Kidney (tissue), 14 donors: ENCODE data around the gene CAMK2A. TPM values are rescaled to one million over a fixed set of nuclear protein-coding genes. Genes with fewer than 3 reads are reported as not detected.

Experiments used
- DNase-seq, 5 donors: peaks; one replicate each; pipeline ENCODE4 v3.0.0-alpha.2; 2013 to 2020
- FAIRE-seq: peaks from 2 replicates; lab custom pipeline; 2012; peaks lifted over from hg19 to GRCh38; lab: Jason Lieb, UNC
- H3K27ac ChIP-seq, 2 donors: one replicate each; pipeline ENCODE4 v1.7.0; 2013; ENCODE audit warnings: low read depth in 2 of 2, low read length in 2 of 2, inconsistent platforms in 1 of 2
- H3K27me3 ChIP-seq: one replicate; pipeline ENCODE4 v1.7.1; 2013; ENCODE audit warnings: low read length, inconsistent platforms; ENCODE audit not compliant: control insufficient read depth, insufficient read depth
- H3K36me3 ChIP-seq, 3 donors: one replicate each; pipeline versions ENCODE4 v1.7.0 to v1.7.1; 2013; ENCODE audit warnings: low read length in 3 of 3, control low read depth in 1 of 3, inconsistent platforms in 1 of 3; ENCODE audit not compliant: insufficient read depth in 3 of 3, control insufficient read depth in 2 of 3
- H3K4me1 ChIP-seq, 3 donors: one replicate each; pipeline versions ENCODE4 v1.7.0 to v1.7.1; 2013; ENCODE audit warnings: low read length in 3 of 3, inconsistent platforms in 1 of 3, low read depth in 1 of 3; ENCODE audit not compliant: control insufficient read depth in 2 of 3, insufficient read depth in 2 of 3
- H3K4me3 ChIP-seq, 3 donors: one replicate each; pipeline versions ENCODE4 v1.7.0 to v1.8.1; 2013; ENCODE audit warnings: low read length in 3 of 3, control low read depth in 1 of 3, inconsistent platforms in 1 of 3
- H3K9ac ChIP-seq, 3 donors: one replicate each; pipeline versions ENCODE4 v1.7.0 to v1.7.1; 2013; ENCODE audit warnings: low read length in 3 of 3, control low read depth in 1 of 3, inconsistent platforms in 1 of 3
- H3K9me3 ChIP-seq, 3 donors: one replicate each; pipeline versions ENCODE4 v1.7.0 to v1.7.1; 2013; ENCODE audit warnings: low read length in 3 of 3, control low read depth in 1 of 3, inconsistent platforms in 1 of 3; ENCODE audit not compliant: control insufficient read depth in 2 of 3, insufficient read depth in 1 of 3
- CTCF ChIP-seq: IDR thresholded peaks from 3 replicates; pipeline ENCODE4 v1.5.1; 2012; ENCODE audit warnings: mild to moderate bottlenecking, moderate library complexity, borderline replicate concordance; ENCODE audit not compliant: insufficient read depth; ENCODE audit errors: extremely low read depth
- intact Hi-C: fragments of 100-400 bp; cut with DNase I; formaldehyde crosslinking; loops from one replicate; pipeline ENCODE4 v1.11.1; 2022
- polyA plus RNA-seq: library from polyadenylated mRNA; stranded (reverse); fragments of 350-450 nt; fragmentation: Illumina TruSeq; extraction: RNeasy Lipid Tissue Mini Kit (QIAGEN cat#74804); gene quantifications from one replicate; pipeline ENCODE4 v1.2.3, GENCODE V29; 2014; ENCODE audit warnings: low read depth, low replicate concordance; ENCODE audit not compliant: insufficient read depth
- total RNA-seq: library from RNA; stranded (reverse); fragmentation: NEBNext Ultra II Directional; extraction: Animal tissue kit (Norgen Biotek cat#: 25700); gene quantifications from one replicate; pipeline ENCODE4 v1.2.1, GENCODE V29; 2021
- donor health status: control.
- donor health status: control.
- donor health status: control.
- donor health status: control.
- donor health status: control.
- donor health status: DM: yes; HTN: yes; CAD: no.
- donor health status: Normal renal cell carcinoma (clear cell type).

Gene CAMK2A
- total and polyA plus RNA-seq, 2 donors from 2014 or later, result 0.28 to 0.90 TPM

- TF ChIP-seq CTCF, result no peak
- intact Hi-C loops, result no loop called here
- Histone ChIP-seq H3K36me3 (no peaks in the 10 kb centered on the region), H3K27ac (no peak overlapping the region), H3K4me3 (no peak overlapping the region), H3K27me3 (no peaks in the 10 kb centered on the region), H3K9me3 (no peaks in the 10 kb centered on the region), H3K4me1 (no peaks in the 10 kb centered on the region), H3K9ac (no peak overlapping the region)
- FAIRE-seq (no peak), DNase-seq (no peak)
Measured at GRCh38 chr5:150215979-150216944, 73.3 kb downstream of the CAMK2A start.

- TF ChIP-seq CTCF, result no peak
- no peak overlapping the region for H3K9ac ChIP-seq
- FAIRE-seq (no peak), DNase-seq (peak in 1 of 5 donors; percentile 55)
- H3K9me3 ChIP-seq, result no peaks in the 10 kb centered on the region
- intact Hi-C loops, result no loop called here
- H3K4me1 ChIP-seq, result no peaks in the 10 kb centered on the region
- no peak overlapping the region for H3K27ac ChIP-seq
- no peak overlapping the region for H3K4me3 ChIP-seq
- H3K27me3 ChIP-seq, result no peaks in the 10 kb centered on the region
- H3K36me3 ChIP-seq, result no peaks in the 10 kb centered on the region
Measured at GRCh38 chr5:150214289-150214688, 75.3 kb downstream of the CAMK2A start.

- Histone ChIP-seq H3K9me3 (no peaks in the 10 kb centered on the region), H3K27ac (no peak overlapping the region), H3K9ac (no peak overlapping the region), H3K36me3 (no peaks in the 10 kb centered on the region), H3K4me3 (no peak overlapping the region), H3K27me3 (no peaks in the 10 kb centered on the region), H3K4me1 (no peaks in the 10 kb centered on the region)
- TF ChIP-seq CTCF, result no peak
- intact Hi-C loops, result no loop called here
- no peak for FAIRE-seq
- peak in 1 of 5 donors; percentile 45 for DNase-seq
Measured at GRCh38 chr5:150213530-150213929, 76.0 kb downstream of the CAMK2A start.
